ENCODE results near the gene FGF8.
A peak's percentile ranks its signal among the peaks of the same experiment; 100 is the strongest.

The FGF8 gene, protein sequence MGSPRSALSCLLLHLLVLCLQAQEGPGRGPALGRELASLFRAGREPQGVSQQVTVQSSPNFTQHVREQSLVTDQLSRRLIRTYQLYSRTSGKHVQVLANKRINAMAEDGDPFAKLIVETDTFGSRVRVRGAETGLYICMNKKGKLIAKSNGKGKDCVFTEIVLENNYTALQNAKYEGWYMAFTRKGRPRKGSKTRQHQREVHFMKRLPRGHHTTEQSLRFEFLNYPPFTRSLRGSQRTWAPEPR

DNA sequence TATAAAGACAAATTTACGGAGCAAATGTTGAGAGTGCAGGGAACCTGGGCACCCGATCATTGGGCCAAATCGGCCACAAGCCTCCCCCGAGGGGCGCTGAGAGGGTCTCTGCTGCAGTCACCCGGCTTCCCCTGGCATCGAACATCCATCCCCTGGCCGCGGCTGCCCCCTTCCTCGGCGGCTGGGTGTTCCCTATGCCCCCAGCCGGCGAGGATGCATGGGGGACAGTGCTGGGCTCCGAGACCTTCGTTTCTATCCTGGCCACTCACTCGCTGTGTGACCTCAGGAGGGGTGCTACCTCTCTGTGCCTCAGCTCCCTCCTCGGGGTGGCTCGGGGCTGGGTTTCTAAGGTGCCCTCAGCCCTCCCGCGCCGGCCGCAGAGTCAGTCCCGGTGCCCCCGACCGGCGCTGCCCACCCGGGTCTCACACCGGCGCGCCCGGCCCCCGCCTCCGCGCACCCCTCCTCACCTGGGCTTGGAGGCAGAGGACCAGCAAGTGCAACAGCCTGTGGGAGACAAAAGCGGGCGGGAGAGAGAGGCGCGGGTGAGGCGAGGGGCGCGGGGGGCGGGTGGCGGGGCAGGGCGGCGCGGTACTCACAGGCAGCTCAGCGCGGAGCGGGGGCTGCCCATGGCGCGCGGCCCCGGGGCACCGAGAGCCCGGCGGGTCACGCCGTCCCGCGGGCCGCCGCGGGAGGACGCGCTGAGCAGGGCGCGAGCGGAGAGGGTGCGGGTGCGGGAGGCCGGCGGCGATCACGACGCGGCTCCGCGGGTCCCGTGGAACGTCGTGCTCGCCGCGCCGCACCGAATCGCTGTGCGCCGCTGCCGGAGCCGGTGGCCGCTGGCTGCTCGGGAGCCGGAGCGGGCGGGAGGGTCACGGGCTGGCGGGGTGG is at the start of gene FGF8:
FGF8 (minus strand) TSS at position 842 of the 888 bp plus-strand sequence; CDS start at position 628, 214 bp downstream.
- ChIA-PET POLR2A (no interaction called here), CTCF (interaction anchor here (1.3 to 1.4 kb wide), 2 partner anchors 173 to 614 kb away, joined by 3 to 4 read pairs; no protein-coding TSS in a partner anchor)
- no peak for DNase-seq (ENCODE audit: extremely low spot score)
- TF ChIP-seq, protein P1, sequence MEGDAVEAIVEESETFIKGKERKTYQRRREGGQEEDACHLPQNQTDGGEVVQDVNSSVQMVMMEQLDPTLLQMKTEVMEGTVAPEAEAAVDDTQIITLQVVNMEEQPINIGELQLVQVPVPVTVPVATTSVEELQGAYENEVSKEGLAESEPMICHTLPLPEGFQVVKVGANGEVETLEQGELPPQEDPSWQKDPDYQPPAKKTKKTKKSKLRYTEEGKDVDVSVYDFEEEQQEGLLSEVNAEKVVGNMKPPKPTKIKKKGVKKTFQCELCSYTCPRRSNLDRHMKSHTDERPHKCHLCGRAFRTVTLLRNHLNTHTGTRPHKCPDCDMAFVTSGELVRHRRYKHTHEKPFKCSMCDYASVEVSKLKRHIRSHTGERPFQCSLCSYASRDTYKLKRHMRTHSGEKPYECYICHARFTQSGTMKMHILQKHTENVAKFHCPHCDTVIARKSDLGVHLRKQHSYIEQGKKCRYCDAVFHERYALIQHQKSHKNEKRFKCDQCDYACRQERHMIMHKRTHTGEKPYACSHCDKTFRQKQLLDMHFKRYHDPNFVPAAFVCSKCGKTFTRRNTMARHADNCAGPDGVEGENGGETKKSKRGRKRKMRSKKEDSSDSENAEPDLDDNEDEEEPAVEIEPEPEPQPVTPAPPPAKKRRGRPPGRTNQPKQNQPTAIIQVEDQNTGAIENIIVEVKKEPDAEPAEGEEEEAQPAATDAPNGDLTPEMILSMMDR (IDR thresholded peaks at IDR 0.05; ENCODE audit: control extremely low read depth, extremely low read depth, low read depth, missing control alignments): no peak

DNA sequence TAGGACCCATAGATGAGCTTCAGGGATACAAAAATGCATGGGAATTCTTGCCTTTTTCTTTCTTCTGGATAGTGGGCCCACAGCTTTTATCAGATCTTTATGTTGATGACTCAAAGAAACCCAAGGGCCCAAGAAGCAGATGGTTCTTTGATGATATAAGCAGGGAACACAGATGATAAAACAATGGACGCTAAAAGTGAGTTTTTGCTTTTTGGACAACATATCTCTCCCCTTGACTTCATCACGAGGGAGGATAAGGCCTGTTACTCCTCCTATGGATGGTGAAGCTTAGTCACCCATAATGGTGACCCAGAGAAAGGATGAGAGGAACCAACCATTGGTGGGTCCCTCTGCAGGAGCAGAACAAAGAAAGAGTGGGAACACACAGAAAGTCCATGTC is 48.8 kb upstream of the FGF8 start:
- ChIA-PET CTCF (interaction anchor here (0.9 to 10.7 kb wide), 2 partner anchors 11 to 16 kb away, joined by 4 to 66 read pairs; no protein-coding TSS in a partner anchor), POLR2A (no interaction called here)
- TF ChIP-seq, protein P1 (IDR thresholded peaks at IDR 0.05; ENCODE audit: control extremely low read depth, extremely low read depth, low read depth, missing control alignments): no peak
- no peak for DNase-seq (ENCODE audit: extremely low spot score)

DNA sequence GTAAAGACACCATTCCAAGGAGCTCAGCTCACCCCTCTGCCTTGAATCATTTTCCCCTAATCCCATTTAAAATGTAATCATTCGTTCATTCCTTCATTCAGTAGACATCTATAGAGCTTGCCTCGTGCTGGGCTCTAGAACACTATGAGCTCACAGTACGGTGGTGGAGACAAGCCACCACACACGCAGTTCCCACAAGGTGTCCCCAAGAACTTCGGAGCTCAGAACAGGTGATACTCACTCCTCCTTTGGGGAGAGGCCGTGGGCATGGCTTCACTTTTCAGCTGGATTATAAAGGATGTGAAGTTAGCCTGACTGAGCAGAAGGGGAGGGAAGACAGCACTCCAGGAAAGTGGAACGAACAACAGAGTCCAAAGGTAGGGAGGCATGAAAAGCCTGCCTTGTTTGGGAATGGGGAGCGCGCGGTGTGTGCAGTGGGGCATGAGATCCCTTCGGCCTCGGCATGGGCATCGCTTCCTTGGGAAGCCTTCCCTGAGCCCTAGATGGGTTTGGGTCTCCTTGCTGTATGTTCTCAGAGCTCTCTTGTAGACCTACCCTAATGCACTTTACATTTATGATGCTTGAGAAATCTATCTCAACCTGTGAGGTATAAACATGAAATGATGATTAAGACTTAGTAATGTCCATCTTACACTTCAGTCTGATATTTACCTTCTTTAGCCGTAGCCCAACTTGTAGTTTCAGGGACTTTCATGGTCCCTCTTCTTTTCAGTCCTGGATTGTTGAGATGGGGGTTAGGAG is 43.1 kb upstream of the FGF8 start:
- DNase-seq (ENCODE audit: extremely low spot score): no peak
- POLR2A ChIA-PET: interaction anchor here (0.6 to 2.0 kb wide), 5 partner anchors 8 to 295 kb away, joined by 3 to 5 read pairs (median 4); no protein-coding TSS in a partner anchor
- TF ChIP-seq, protein P1 (IDR thresholded peaks at IDR 0.05; ENCODE audit: control extremely low read depth, extremely low read depth, low read depth, missing control alignments): no peak
- CTCF ChIA-PET: interaction anchor here (1.0 to 10.7 kb wide), 11 partner anchors 8 to 300 kb away, joined by 3 to 66 read pairs (median 5); no protein-coding TSS in a partner anchor

DNA sequence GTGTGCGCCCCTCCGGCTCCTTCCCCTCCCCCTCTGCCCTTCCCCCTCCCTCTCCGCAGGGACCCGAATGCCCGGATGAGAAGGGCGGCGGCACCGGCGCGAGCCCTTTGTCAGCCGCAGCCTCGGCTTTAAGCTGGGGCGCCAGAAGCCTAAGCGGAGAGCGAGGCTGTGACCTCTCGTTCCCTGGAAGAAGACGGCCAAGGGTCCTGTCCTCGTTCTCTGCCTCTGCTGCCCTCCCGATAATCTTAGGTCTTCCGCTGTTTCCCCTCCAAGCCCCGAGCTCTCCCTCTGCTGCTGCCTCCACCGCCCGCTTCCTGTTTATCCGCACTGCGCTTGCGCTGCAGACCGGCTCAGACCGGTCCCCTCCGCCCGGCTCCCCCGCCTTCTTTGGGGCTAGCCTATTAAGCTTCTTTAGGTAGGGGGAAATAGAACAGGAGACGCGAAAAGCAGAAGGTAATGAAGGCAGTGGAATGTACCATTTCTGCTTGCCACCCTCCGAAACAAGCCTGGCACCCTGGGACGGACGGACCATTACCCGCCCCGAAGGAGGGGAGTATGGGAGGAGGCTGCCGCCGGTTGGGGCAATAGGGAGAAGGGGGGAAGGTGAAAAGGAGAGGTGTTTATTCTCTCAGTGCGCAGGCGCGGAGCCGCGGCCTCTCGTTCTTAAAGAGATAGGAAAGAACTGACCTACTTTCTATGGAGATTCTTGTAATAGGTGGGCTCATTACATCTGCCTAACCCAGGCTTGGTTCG is 42.4 kb upstream of the FGF8 start, which contains the start of gene OGA:
OGA (minus strand) TSS at position 326 of the 753 bp plus-strand sequence. CDS start 422 bp downstream, outside the sequence.
- CTCF ChIA-PET: interaction anchor here (1.0 to 10.7 kb wide), 11 partner anchors 9 to 301 kb away, joined by 3 to 66 read pairs (median 5); no protein-coding TSS in a partner anchor
- POLR2A ChIA-PET: interaction anchor here (0.7 to 2.0 kb wide), 6 partner anchors 8 to 297 kb away, joined by 3 to 5 read pairs (median 3); no protein-coding TSS in a partner anchor
- DNase-seq (ENCODE audit: extremely low spot score): peak; percentile 94
- TF ChIP-seq, protein P1 (IDR thresholded peaks at IDR 0.05; ENCODE audit: control extremely low read depth, extremely low read depth, low read depth, missing control alignments): no peak

DNA sequence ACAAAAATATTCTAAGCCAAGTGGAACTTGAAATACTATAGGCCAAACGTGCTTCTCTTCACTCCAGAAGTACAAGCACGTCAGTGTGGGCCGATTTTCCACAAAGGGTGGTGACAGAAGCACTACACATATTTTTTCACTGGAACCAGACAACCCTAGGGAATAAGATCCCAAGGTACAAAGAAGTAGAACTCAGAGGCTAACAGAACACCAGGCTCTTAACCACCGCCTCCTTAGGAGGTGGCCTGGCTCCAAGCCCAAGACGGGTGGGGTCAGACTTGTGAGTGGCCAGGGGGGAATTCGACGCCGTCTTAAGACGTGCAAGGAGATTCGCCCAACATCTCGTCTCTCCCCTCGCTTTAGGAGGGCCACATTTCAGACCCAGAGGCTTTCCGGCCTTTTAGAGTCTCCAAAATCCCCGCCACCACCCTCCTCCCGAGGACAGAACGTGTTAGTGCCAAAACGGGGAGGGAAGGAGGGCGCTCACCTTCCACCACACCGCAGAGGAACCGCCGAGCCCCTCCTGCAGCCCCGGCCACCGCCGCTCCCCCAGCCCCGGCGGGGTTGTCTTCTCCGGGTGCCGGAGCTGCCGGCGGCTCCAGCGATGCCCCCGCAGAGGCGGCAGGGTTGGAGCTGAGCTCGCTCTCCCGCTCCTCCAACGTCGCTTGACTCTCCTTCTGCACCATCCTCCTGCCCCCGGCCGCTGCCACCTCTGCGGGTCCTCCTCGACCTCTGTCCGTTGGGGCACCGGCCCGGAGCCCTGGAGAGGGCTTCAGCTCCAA is 41.6 kb upstream of the FGF8 start:
- CTCF ChIA-PET: interaction anchor here (0.9 to 10.7 kb wide), 11 partner anchors 9 to 302 kb away, joined by 3 to 66 read pairs (median 5); no protein-coding TSS in a partner anchor
- peak; percentile 32 for DNase-seq (ENCODE audit: extremely low spot score)

More for the DNA sequence above, 41.6 kb upstream of the FGF8 start:
- POLR2A ChIA-PET: interaction anchor here (0.7 to 2.0 kb wide), 6 partner anchors 9 to 297 kb away, joined by 3 to 5 read pairs (median 3); no protein-coding TSS in a partner anchor
- TF ChIP-seq, protein P1 (IDR thresholded peaks at IDR 0.05; ENCODE audit: control extremely low read depth, extremely low read depth, low read depth, missing control alignments): no peak

Measured in GM10248 (cell line).